HFF-Myc (cell line): ENCODE results near the gene GABBR2.
"Not testable (repeated sequence)": the region's sequence is repeated elsewhere in the genome, so short reads cannot be mapped to it uniquely, and the experiment has no call there.

Source experiments
- DNase-seq: peaks from one replicate; pipeline ENCODE4 v3.0.0-alpha.2; 2011; ENCODE audit warnings: low read depth; ENCODE audit errors: extremely low read depth
- H3K4me3 ChIP-seq: replicated peaks from 2 replicates; pipeline ENCODE4 v1.5.1; 2011; ENCODE audit warnings: low read depth, mild to moderate bottlenecking, control low read depth, low read length
- CTCF ChIP-seq: IDR thresholded peaks from 2 replicates; pipeline ENCODE4 v1.5.1; 2012; ENCODE audit warnings: mild to moderate bottlenecking, low read depth, low read length, control low read depth; ENCODE audit errors: missing control alignments

Gene GABBR2

DNA sequence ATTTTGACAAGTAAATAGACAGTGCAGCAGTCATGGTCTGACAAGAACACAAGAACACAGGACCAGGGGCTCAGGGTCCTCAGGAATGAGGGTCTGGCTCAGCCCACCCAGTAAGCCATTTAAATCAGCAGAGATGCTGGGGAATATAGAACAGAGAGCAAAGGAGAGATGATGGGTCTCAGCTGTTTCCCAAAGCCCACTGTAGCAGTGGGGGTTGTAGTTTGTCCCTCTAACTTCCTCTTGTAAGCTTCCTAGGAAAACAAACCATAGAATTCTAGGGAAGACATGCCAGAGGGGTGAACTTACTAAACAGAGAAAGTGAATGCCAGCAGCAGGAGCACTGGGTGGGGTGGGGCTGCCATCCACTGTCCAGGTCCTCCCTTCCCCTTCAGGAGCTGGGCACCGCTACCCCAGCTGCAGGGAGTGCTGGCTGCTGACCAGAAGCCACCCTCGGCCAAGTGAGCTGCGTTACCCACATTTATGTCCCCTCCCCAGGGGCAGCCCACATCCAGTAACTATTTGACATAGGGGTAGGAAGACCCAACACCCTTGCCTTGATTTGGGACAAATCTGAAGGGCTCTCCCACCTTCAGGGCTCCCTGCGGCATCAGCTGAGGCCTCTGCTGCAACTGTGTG is 41.6 kb downstream of the GABBR2 start:
- DNase-seq = no peak
- TF ChIP-seq CTCF = no peak
- no peak overlapping the region for H3K4me3 ChIP-seq

- H3K4me3 ChIP-seq = no peak overlapping the region
- TF ChIP-seq CTCF = no peak
- DNase-seq = no peak
Measured at GRCh38 chr9:98665501-98665900, 43.2 kb downstream of the GABBR2 start.

DNA sequence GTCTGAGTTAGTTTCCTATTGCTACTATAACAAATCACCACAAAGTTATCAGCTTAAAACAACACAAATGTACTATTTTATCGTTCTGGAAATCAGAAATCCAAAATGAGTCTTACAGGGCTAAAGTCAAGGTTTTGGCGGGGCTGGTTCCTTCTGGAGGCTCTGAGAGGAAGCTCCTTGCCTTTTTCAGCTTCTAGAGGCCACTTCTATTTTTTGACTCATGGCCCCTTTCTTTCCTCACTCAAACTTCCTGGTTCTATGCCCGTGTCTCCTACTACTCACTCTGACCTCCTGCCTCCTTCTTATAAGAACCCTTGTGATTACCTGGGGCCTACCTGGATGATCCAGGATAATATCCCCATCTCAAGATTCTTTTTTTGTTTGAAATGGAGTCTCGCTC is 48.2 kb downstream of the GABBR2 start:
- DNase-seq = no peak
- H3K4me3 ChIP-seq = no peak overlapping the region
- TF ChIP-seq CTCF = no peak

GRCh38 chr9:98658951-98659351 is 49.8 kb downstream of the GABBR2 start:
- no peak overlapping the region for H3K4me3 ChIP-seq
- TF ChIP-seq CTCF = no peak
- DNase-seq = no peak

DNA sequence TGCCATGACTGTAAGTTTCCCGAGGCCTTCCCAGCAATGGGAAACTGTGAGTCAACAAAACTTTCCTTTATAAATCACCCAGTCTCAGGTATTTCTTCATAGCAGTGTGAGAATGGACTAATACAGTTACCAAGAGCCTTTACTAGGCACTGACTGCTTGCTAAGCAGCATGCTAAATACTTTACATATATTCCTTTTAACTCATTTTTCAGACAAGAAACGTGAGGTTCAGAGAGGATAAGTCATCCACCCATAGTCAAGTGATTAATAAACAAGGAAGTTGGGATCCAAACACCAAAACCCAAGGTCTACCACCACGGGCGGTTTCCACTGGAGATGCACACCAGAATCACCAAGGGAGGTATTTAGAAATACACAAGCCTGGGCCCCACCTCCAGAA is 50.8 kb downstream of the GABBR2 start:
- no peak overlapping the region for H3K4me3 ChIP-seq
- DNase-seq = no peak
- no peak for TF ChIP-seq CTCF

DNA sequence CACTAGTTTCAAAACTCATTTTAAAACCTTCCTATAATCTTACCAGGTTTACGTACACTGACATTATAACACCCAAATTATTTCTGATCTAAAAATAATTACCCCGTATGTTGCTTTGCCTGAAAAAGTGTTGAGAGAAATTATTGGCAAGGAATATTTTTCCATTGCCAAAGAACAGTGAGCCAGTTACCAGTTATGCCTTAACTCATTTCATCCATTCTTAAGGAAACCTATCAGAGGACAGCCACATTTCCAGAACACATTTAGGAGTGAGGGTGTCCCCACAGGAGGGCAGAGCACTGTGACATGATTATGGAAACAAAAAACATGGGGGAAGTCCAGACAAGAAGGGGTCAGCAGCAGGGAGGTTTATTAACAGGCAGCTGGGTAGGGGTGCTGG is 52.2 kb downstream of the GABBR2 start:
- no peak for DNase-seq
- TF ChIP-seq CTCF = no peak
- H3K4me3 ChIP-seq = no peak overlapping the region

- not testable (repeated sequence) for DNase-seq, H3K4me3 ChIP-seq
Measured at GRCh38 chr9:98655428-98655827, 53.3 kb downstream of the GABBR2 start.
